Osteoblast (primary cell): ENCODE data around the gene GPR107. TPM values are rescaled to one million over a fixed set of nuclear protein-coding genes. Genes with fewer than 3 reads are reported as not detected.

Experiments used
- DNase-seq: peaks from one replicate; pipeline ENCODE4 v3.0.0; 2011; ENCODE audit warnings: low spot score, mixed read lengths; ENCODE audit not compliant: insufficient read length; ENCODE audit errors: missing footprints
- H2AFZ ChIP-seq: 2 replicates; pipeline ENCODE4 v1.6.0; 2011; ENCODE audit warnings: mild to moderate bottlenecking, low read length
- H3K27ac ChIP-seq: 2 replicates; pipeline ENCODE4 v1.5.1; 2011; ENCODE audit warnings: mild to moderate bottlenecking, low read depth, low read length, moderate library complexity
- H3K27me3 ChIP-seq: 2 replicates; pipeline ENCODE4 v1.6.0; 2012; ENCODE audit warnings: mild to moderate bottlenecking, control low read depth, inconsistent platforms, low read length, moderate library complexity; ENCODE audit not compliant: insufficient read depth
- H3K36me3 ChIP-seq: 2 replicates; pipeline ENCODE4 v1.5.1; 2011; ENCODE audit warnings: mild to moderate bottlenecking, low read length, control low read depth, moderate library complexity; ENCODE audit not compliant: insufficient read depth
- H3K4me1 ChIP-seq: 2 replicates; pipeline ENCODE4 v1.5.1; 2011; ENCODE audit warnings: mild to moderate bottlenecking, low read length, control low read depth, moderate library complexity; ENCODE audit not compliant: insufficient read depth
- H3K4me2 ChIP-seq: 2 replicates; pipeline ENCODE4 v1.6.0; 2011; ENCODE audit warnings: mild to moderate bottlenecking, low read length; ENCODE audit not compliant: insufficient read depth
- H3K4me3 ChIP-seq: fragments of 200-600 bp; sonication (generic); 3 replicates; pipeline ENCODE4 v1.5.1; 2012; ENCODE audit warnings: mild to moderate bottlenecking, low read length, inconsistent platforms; ENCODE audit not compliant: insufficient read depth
- H3K79me2 ChIP-seq: 2 replicates; pipeline ENCODE4 v1.6.0; 2012; ENCODE audit warnings: mild to moderate bottlenecking, low read length, control low read depth, inconsistent platforms; ENCODE audit not compliant: insufficient read depth
- H3K9me3 ChIP-seq: 2 replicates; pipeline ENCODE4 v1.5.1; 2011; ENCODE audit warnings: low read depth, low read length, control low read depth
- H4K20me1 ChIP-seq: 2 replicates; pipeline ENCODE4 v1.6.0; 2012; ENCODE audit warnings: mild to moderate bottlenecking, low read length, control low read depth; ENCODE audit not compliant: insufficient read depth
- CTCF ChIP-seq: IDR thresholded peaks from 2 replicates; pipeline ENCODE4 v1.5.1; 2011; ENCODE audit warnings: mild to moderate bottlenecking, low read depth, low read length, moderate library complexity; ENCODE audit errors: extremely low read depth
- total RNA-seq: library from RNA; depleted of rRNA; stranded (reverse); fragments of >200 nt; gene quantifications from 2 replicates; pipeline ENCODE4 v1.2.3, GENCODE V29; 2012

GPR107 gene
- total RNA-seq, 1 donor, result 25.3 TPM

- peak; percentile 95 for DNase-seq
- Histone ChIP-seq H3K4me1 (peaks cover 19% of the 10 kb centered on the region), H3K27ac (peak overlapping the region; percentile 98), H3K36me3 (peaks cover 28% of the 10 kb centered on the region), H3K9me3 (no peaks in the 10 kb centered on the region), H4K20me1 (no peaks in the 10 kb centered on the region), H3K4me2 (peak overlapping the region; percentile 52), H2AFZ (peak overlapping the region; percentile 81), H3K27me3 (no peaks in the 10 kb centered on the region), H3K79me2 (no peaks in the 10 kb centered on the region), H3K4me3 (no peak overlapping the region)
- TF ChIP-seq CTCF, result no peak
Observed at GRCh38 chr9:130128733-130129431, 75.2 kb downstream of the GPR107 start.

- no peaks in the 10 kb centered on the region for H3K9me3 ChIP-seq
- no peak overlapping the region for H2AFZ ChIP-seq
- H3K4me1 ChIP-seq, result peaks cover 19% of the 10 kb centered on the region
- no peaks in the 10 kb centered on the region for H3K27me3 ChIP-seq
- peak overlapping the region; percentile 98 for H3K27ac ChIP-seq
- peak overlapping the region; percentile 52 for H3K4me2 ChIP-seq
- H3K79me2 ChIP-seq, result no peaks in the 10 kb centered on the region
- no peaks in the 10 kb centered on the region for H4K20me1 ChIP-seq
- peak; percentile 82 for DNase-seq
- peaks cover 26% of the 10 kb centered on the region for H3K36me3 ChIP-seq
- no peak overlapping the region for H3K4me3 ChIP-seq
- no peak for TF ChIP-seq CTCF
Observed at GRCh38 chr9:130129432-130130061, 75.8 kb downstream of the GPR107 start.

DNA sequence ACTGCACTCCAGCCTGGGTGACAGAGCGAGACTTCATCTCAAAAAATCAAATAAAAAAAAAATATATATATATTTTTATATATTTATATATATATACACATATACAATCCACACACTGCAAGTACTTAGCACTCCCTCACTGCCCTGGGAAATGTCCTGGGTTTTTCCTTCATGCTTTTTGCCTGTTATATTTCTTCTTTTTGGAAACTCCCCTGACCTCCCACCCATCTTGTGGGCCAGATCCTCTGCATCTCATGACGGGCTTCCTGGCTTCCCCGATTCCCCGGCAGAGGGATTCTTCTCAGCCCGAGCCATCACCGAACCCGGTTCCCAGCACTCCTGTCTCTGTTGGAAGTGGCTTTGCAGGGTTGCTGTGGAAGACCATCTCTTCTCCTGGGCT lies 79.0 kb downstream of the GPR107 start:
- peaks cover 27% of the 10 kb centered on the region for H3K4me1 ChIP-seq
- H3K27ac ChIP-seq, result no peak overlapping the region
- H3K4me3 ChIP-seq, result no peak overlapping the region
- H3K27me3 ChIP-seq, result no peaks in the 10 kb centered on the region
- H3K36me3 ChIP-seq, result peaks cover 25% of the 10 kb centered on the region
- H3K79me2 ChIP-seq, result no peaks in the 10 kb centered on the region
- TF ChIP-seq CTCF, result no peak
- H3K4me2 ChIP-seq, result no peak overlapping the region
- H3K9me3 ChIP-seq, result no peaks in the 10 kb centered on the region
- H2AFZ ChIP-seq, result no peak overlapping the region
- no peak for DNase-seq
- no peaks in the 10 kb centered on the region for H4K20me1 ChIP-seq

DNA sequence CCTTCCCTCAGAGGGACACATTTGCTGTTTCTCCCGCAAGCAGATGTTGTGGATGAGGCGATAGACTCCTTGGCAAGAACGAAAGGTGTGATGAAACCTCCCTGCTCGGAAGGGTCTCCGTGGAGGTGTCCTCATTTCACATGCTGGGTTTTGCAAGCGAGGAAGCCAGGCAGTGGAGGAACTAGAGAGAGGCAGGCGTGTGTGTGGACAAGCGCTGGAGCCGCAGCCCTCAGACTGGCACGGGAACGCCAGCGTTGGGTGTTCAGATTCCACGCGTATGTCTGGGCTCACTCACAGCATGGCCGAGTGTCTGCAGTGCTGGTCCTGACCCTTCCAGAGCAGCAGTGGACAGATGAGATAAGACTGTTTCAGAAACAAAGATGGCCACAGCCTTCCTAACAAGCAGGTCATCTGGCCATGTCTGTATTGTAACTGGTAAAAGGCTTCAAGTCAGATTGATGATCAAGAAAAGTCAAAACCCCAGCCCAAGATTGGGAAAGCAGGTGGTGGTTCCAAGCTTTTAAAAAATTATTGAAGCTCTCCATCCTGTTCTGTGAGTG lies 83.5 kb downstream of the GPR107 start:
- no peak overlapping the region for H2AFZ ChIP-seq
- peaks cover 10% of the 10 kb centered on the region for H3K36me3 ChIP-seq
- no peak for DNase-seq
- TF ChIP-seq CTCF, result no peak
- H3K27me3 ChIP-seq, result no peaks in the 10 kb centered on the region
- peak overlapping the region; percentile 79 for H3K27ac ChIP-seq
- H3K4me1 ChIP-seq, result peaks cover 27% of the 10 kb centered on the region
- peaks cover 4% of the 10 kb centered on the region for H4K20me1 ChIP-seq
- no peaks in the 10 kb centered on the region for H3K9me3 ChIP-seq
- H3K4me3 ChIP-seq, result no peak overlapping the region
- H3K79me2 ChIP-seq, result no peaks in the 10 kb centered on the region
- H3K4me2 ChIP-seq, result peak overlapping the region; percentile 33
